Adrenal gland (tissue), 12 donors: ENCODE measurements around the gene SGSH. TPM values are rescaled to one million over a fixed set of nuclear protein-coding genes. Genes with fewer than 3 reads are reported as not detected.

Experiments
- DNase-seq, 7 donors: peaks; one replicate each; pipeline ENCODE4 v3.0.0-alpha.2; 2019 to 2020
- H3K27ac ChIP-seq, 5 donors: fragments of 200-600 bp; sonication (generic) in 4 of 5; 1 replicate in 3 of 5; 2 replicates in 2 of 5; pipeline versions ENCODE4 v1.5.1 to v1.8.0; 2016 to 2020; ENCODE audit warnings: mild to moderate bottlenecking in 1 of 5
- H3K27me3 ChIP-seq: fragments of 200-600 bp; 2 replicates; pipeline ENCODE4 v1.8.0; 2021
- H3K36me3 ChIP-seq, 2 donors: fragments of 200-600 bp; replicated peaks in 1 of 2; 1 replicate in 1 of 2; 2 replicates in 1 of 2; pipeline versions ENCODE4 v1.5.1 to v1.8.0; 2018 to 2022
- H3K4me1 ChIP-seq, 2 donors: fragments of 200-600 bp; replicated peaks in 1 of 2; 1 replicate in 1 of 2; 2 replicates in 1 of 2; pipeline versions ENCODE4 v1.5.1 to v1.8.0; 2018 to 2021
- H3K4me3 ChIP-seq, 4 donors: fragments of 200-600 bp; sonication (generic) in 3 of 4; one replicate each; pipeline ENCODE4 v1.5.1; 2016 to 2018
- H3K9me3 ChIP-seq, 3 donors: fragments of 200-600 bp; sonication (generic) in 1 of 3; replicated peaks in 1 of 3; 1 replicate in 2 of 3; 2 replicates in 1 of 3; pipeline versions ENCODE4 v1.5.1 to v1.8.0; 2016 to 2021
- POLR2A ChIP-seq, 2 donors: fragments of 450-650 bp; IDR thresholded peaks; one replicate each; pipeline ENCODE4 v1.6.1; 2017; ENCODE audit warnings: antibody characterized with exemption in 2 of 2, mild to moderate bottlenecking in 2 of 2, moderate library complexity in 1 of 2
- WGBS, 4 donors: extraction: QIAGEN DNeasy Blood & Tissue Kit in 2 of 4; methylation state at CpG; one replicate each; pipeline versions ENCODE4 v1.1.5 to v1.1.7; 2013 to 2017; 5-methylcytosine and 5-hydroxymethylcytosine counted together
- intact Hi-C, 2 donors: fragments of 100-400 bp; cut with DNase I; formaldehyde crosslinking; loops; one replicate each; pipeline versions ENCODE4 v1.14.1 to v1.15.0; 2022 to 2023
- polyA plus RNA-seq, 3 donors: library from polyadenylated mRNA; stranded (reverse); fragments of 200-250 nt in 2 of 3; fragments of 350-450 nt in 1 of 3; fragmentation: Illumina TruSeq in 1 of 3; extraction: RNeasy Lipid Tissue Mini Kit (QIAGEN cat#74804) in 1 of 3; gene quantifications; one replicate each; pipeline ENCODE4 v1.2.3, GENCODE V29; 2013 to 2014
- total RNA-seq, 9 donors: library from RNA; depleted of rRNA in 4 of 9; stranded (reverse); fragments of >200 nt in 4 of 9; fragments of 120-200 nt in 1 of 9; fragmentation: NEBNext Ultra II Directional in 1 of 9; extraction: Animal tissue kit (Norgen Biotek cat#: 25700) in 1 of 9; gene quantifications; one replicate each; pipeline versions ENCODE4 v1.1.0 to v1.2.4, GENCODE V29; 2013 to 2023
- TF ChIP-seq, protein P1 (sequence below), 6 experiments: fragments of 450-650 bp in 4 of 6; fragments of 200-600 bp in 2 of 6; sonication (generic) in 1 of 6; IDR thresholded peaks; 1 replicate in 5 of 6; 2 replicates in 1 of 6; pipeline versions ENCODE4 v1.5.1 to v1.8.0; 2016 to 2021; ENCODE audit warnings: antibody characterized with exemption in 6 of 6, mild to moderate bottlenecking in 2 of 6, moderate library complexity in 1 of 6
- donor health status: healthy with polysubstance abuse.
- donor health status: Bipolar disorder and iron deficiency.
- donor health status: DM: yes; HTN: yes; CAD: no.
- donor health status: DM: no; HTN: no; CAD: no.
- donor health status: DM: no; HTN: no; CAD: no.
- donor health status: DM: yes; HTN: yes; CAD: no.

SGSH gene
- total and polyA plus RNA-seq, 12 donors, result 33.3 to 194 (median 89.3) TPM

- no peaks in the 10 kb centered on the region for H3K9me3 ChIP-seq
- H3K27ac ChIP-seq, result no peak overlapping the region
- H3K4me1 ChIP-seq, result no peaks in the 10 kb centered on the region
- no peak overlapping the region for H3K4me3 ChIP-seq
- no peak for TF ChIP-seq POLR2A (IDR thresholded peaks at IDR 0.05)
- TF ChIP-seq, protein P1, sequence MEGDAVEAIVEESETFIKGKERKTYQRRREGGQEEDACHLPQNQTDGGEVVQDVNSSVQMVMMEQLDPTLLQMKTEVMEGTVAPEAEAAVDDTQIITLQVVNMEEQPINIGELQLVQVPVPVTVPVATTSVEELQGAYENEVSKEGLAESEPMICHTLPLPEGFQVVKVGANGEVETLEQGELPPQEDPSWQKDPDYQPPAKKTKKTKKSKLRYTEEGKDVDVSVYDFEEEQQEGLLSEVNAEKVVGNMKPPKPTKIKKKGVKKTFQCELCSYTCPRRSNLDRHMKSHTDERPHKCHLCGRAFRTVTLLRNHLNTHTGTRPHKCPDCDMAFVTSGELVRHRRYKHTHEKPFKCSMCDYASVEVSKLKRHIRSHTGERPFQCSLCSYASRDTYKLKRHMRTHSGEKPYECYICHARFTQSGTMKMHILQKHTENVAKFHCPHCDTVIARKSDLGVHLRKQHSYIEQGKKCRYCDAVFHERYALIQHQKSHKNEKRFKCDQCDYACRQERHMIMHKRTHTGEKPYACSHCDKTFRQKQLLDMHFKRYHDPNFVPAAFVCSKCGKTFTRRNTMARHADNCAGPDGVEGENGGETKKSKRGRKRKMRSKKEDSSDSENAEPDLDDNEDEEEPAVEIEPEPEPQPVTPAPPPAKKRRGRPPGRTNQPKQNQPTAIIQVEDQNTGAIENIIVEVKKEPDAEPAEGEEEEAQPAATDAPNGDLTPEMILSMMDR (IDR thresholded peaks at IDR 0.05), result no peak
- no peaks in the 10 kb centered on the region for H3K27me3 ChIP-seq
- H3K36me3 ChIP-seq, result no peaks in the 10 kb centered on the region
- 85 to 94% (median 88%) methylated on average over 12 to 21 of the region's 21 CpGs for WGBS, 4 donors
- no peak for DNase-seq
- intact Hi-C loops, result no loop called here
Measured at GRCh38 chr17:80177986-80178595, 42.0 kb downstream of the SGSH start.

GRCh38 chr17:80176757-80177156, 43.4 kb downstream of the SGSH start:
- Histone ChIP-seq H3K27me3 (no peaks in the 10 kb centered on the region), H3K36me3 (no peaks in the 10 kb centered on the region), H3K4me1 (no peaks in the 10 kb centered on the region), H3K27ac (no peak overlapping the region), H3K4me3 (no peak overlapping the region), H3K9me3 (no peaks in the 10 kb centered on the region)
- no peak for DNase-seq
- intact Hi-C loops, result no loop called here
- 83 to 92% (median 88%) methylated on average over 6 to 11 of the region's 11 CpGs for whole genome bisulfite sequencing, 4 donors
- TF ChIP-seq POLR2A (IDR thresholded peaks at IDR 0.05), result no peak
- TF ChIP-seq, protein P1 (IDR thresholded peaks at IDR 0.05), result no peak

DNA sequence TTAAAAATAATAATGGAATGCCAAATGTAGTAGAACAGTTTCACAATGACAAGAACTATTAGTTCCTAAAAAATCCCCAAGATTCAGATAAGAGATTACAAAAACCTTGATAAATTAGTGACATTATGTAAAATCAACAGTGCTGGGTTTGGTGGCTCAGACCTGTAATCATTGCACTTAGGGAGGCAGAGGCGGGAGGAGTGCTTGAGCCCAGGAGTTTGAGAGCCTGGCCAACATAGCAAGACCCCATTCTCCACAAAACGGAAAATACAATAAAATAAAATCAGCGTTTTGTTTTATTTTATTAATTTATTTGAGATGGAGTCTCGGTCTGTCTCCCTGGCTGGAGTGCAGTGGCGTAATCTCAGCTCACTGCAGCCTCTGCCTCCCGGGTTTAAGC, 46.2 kb downstream of the SGSH start:
- intact Hi-C loops, result no loop called here
- TF ChIP-seq, protein P1 (IDR thresholded peaks at IDR 0.05), result no peak
- no peak for TF ChIP-seq POLR2A (IDR thresholded peaks at IDR 0.05)
- Histone ChIP-seq H3K27me3 (no peaks in the 10 kb centered on the region), H3K27ac (no peak overlapping the region), H3K4me1 (no peaks in the 10 kb centered on the region), H3K4me3 (no peak overlapping the region), H3K9me3 (no peaks in the 10 kb centered on the region), H3K36me3 (no peaks in the 10 kb centered on the region)
- 84 to 93% (median 93%) methylated on average over 6 of the region's 6 CpGs for WGBS, 4 donors
- DNase-seq, result no peak

DNA sequence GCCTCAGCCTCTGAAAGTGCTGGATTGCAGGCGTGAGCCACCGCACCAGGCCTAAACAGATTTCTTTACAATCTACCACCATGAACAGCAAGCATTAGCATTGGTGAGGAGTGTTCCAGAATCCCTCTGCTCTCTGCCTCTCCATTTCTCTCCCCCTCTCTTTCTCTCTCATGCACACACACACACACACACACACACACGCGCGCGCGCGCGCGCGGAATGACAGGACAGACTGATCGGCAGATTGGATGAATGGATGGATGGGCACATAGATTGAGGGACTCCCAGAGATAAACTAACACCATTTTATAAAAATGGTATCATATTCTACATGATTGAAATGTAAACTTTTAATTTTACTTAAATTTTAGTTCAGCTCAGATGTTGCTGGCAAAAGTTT, 47.0 kb downstream of the SGSH start:
- Histone ChIP-seq H3K4me1 (no peaks in the 10 kb centered on the region), H3K27ac (no peak overlapping the region), H3K36me3 (no peaks in the 10 kb centered on the region), H3K9me3 (no peaks in the 10 kb centered on the region), H3K27me3 (no peaks in the 10 kb centered on the region), H3K4me3 (no peak overlapping the region)
- WGBS, 4 donors, result 83 to 90% (median 84%) methylated on average over 12 of the region's 12 CpGs
- intact Hi-C loops, result no loop called here
- DNase-seq, result no peak
- TF ChIP-seq POLR2A (IDR thresholded peaks at IDR 0.05), result no peak
- TF ChIP-seq, protein P1 (IDR thresholded peaks at IDR 0.05), result no peak
